IMR-90 (cell line): Measurements from ENCODE around the gene ZNF124. TPM values are rescaled to one million over a fixed set of nuclear protein-coding genes. Genes with fewer than 3 reads are reported as not detected.

Source experiments
- ATAC-seq: fragments of 200-7000 bp; cut with Tn5 transposase; 2 replicates; pipeline ENCODE4 v1.9.1; 2020; ENCODE audit warnings: low read depth, mild to moderate bottlenecking, moderate library complexity
- BruUV-seq: library from RNA; stranded (reverse); fragments of 400-500 nt; replicated peaks from 2 replicates; lab custom pipeline; 2021; lab: Mats Ljungman, UMichigan
- CTCF ChIA-PET: fragments of 300-600 bp; formaldehyde crosslinking; extraction: SDS; loops from one replicate; lab custom pipeline; 2021; ENCODE audit warnings: antibody characterized with exemption; lab: Yijun Ruan, JAX
- POLR2A ChIA-PET: fragments of 300-600 bp; sonication (Branson Sonifier 250); formaldehyde crosslinking; loops from one replicate; lab custom pipeline; 2022; ENCODE audit warnings: antibody characterized with exemption; ENCODE audit not compliant: unreplicated experiment; lab: Charles Lee
- DNase-seq: peaks from one replicate; pipeline ENCODE4 v3.0.0; 2013
- H2AFZ ChIP-seq: replicated peaks from 2 replicates; pipeline ENCODE3; 2013; ENCODE audit warnings: low read length, mild to moderate bottlenecking; ENCODE audit not compliant: poor library complexity
- H2AK5ac ChIP-seq: 2 replicates; pipeline ENCODE4 v1.6.1; 2013; ENCODE audit warnings: low read depth, low read length, inconsistent platforms
- H2AK9ac ChIP-seq: replicated peaks from 2 replicates; pipeline ENCODE3; 2013; ENCODE audit warnings: mild to moderate bottlenecking, low read depth, low read length, moderate library complexity; ENCODE audit not compliant: poor library complexity
- H2BK120ac ChIP-seq: 2 replicates; pipeline ENCODE4 v1.6.1; 2013; ENCODE audit warnings: low read depth, low read length, inconsistent platforms
- H2BK15ac ChIP-seq: 3 replicates; pipeline ENCODE4 v1.6.1; 2013; ENCODE audit warnings: low read depth, low read length, inconsistent platforms
- H2BK20ac ChIP-seq: 2 replicates; pipeline ENCODE4 v1.6.1; 2013; ENCODE audit warnings: low read depth, mild to moderate bottlenecking, inconsistent platforms, low read length, moderate library complexity
- H2BK5ac ChIP-seq: 2 replicates; pipeline ENCODE4 v1.6.1; 2013; ENCODE audit warnings: mild to moderate bottlenecking, low read depth, low read length, inconsistent platforms; ENCODE audit not compliant: poor library complexity, severe bottlenecking
- H3K14ac ChIP-seq: replicated peaks from 2 replicates; pipeline ENCODE4 v1.6.1; 2013; ENCODE audit warnings: low read depth, low read length, inconsistent platforms
- H3K18ac ChIP-seq: 2 replicates; pipeline ENCODE4 v1.6.1; 2013; ENCODE audit warnings: low read depth, low read length, control low read depth
- H3K23ac ChIP-seq: 2 replicates; pipeline ENCODE4 v1.6.1; 2013; ENCODE audit warnings: low read depth, low read length, inconsistent platforms
- H3K27ac ChIP-seq: 2 replicates; pipeline ENCODE4 v1.5.1; 2013; ENCODE audit warnings: mild to moderate bottlenecking, control low read depth, low read length; ENCODE audit not compliant: insufficient read depth
- H3K27me3 ChIP-seq: 2 replicates; pipeline ENCODE4 v1.6.1; 2013; ENCODE audit warnings: low read length; ENCODE audit not compliant: control insufficient read depth, insufficient read depth
- H3K36me3 ChIP-seq: 2 replicates; pipeline ENCODE4 v1.6.1; 2013; ENCODE audit warnings: low read length, mixed read lengths; ENCODE audit not compliant: control insufficient read depth, insufficient read depth
- H3K4ac ChIP-seq: 2 replicates; pipeline ENCODE4 v1.6.1; 2013; ENCODE audit warnings: low read depth, low read length, inconsistent platforms
- H3K4me1 ChIP-seq: 2 replicates; pipeline ENCODE4 v1.6.1; 2013; ENCODE audit warnings: low read length, mixed read lengths; ENCODE audit not compliant: control insufficient read depth, insufficient read depth
- H3K4me2 ChIP-seq: 2 replicates; pipeline ENCODE4 v1.6.1; 2013; ENCODE audit warnings: low read depth, mild to moderate bottlenecking, control low read depth, low read length, moderate library complexity
- H3K4me3 ChIP-seq: 2 replicates; pipeline ENCODE4 v1.5.1; 2013; ENCODE audit warnings: low read depth, mild to moderate bottlenecking, control low read depth, low read length, moderate library complexity; ENCODE audit not compliant: insufficient read depth
- H3K56ac ChIP-seq: 2 replicates; pipeline ENCODE4 v1.6.1; 2013; ENCODE audit warnings: low read length, inconsistent platforms; ENCODE audit not compliant: insufficient read depth; ENCODE audit errors: extremely low read depth
- H3K79me1 ChIP-seq, 2 experiments: 2 replicates each; pipeline ENCODE4 v1.6.1; 2013; ENCODE audit warnings: low read length in 2 of 2, inconsistent platforms in 1 of 2, low read depth in 1 of 2
- H3K9ac ChIP-seq: 2 replicates; pipeline ENCODE4 v1.6.1; 2013; ENCODE audit warnings: low read depth, low read length, control low read depth
- H3K9me1 ChIP-seq: 2 replicates; pipeline ENCODE4 v1.6.1; 2013; ENCODE audit warnings: low read length, inconsistent platforms; ENCODE audit not compliant: insufficient read depth
- H3K9me3 ChIP-seq: 2 replicates; pipeline ENCODE4 v1.6.1; 2013; ENCODE audit warnings: low read length; ENCODE audit not compliant: control insufficient read depth, insufficient read depth
- H4K20me1 ChIP-seq: 2 replicates; pipeline ENCODE4 v1.6.1; 2013; ENCODE audit warnings: low read length, inconsistent platforms; ENCODE audit not compliant: insufficient read depth
- H4K5ac ChIP-seq: 2 replicates; pipeline ENCODE4 v1.6.1; 2013; ENCODE audit warnings: mild to moderate bottlenecking, low read depth, low read length, control low read depth
- H4K8ac ChIP-seq, 2 experiments: 2 replicates each; pipeline ENCODE4 v1.6.1; 2013; ENCODE audit warnings: low read depth in 2 of 2, low read length in 2 of 2, control low read depth in 1 of 2, inconsistent platforms in 1 of 2
- H4K91ac ChIP-seq: 2 replicates; pipeline ENCODE4 v1.6.1; 2013; ENCODE audit warnings: low read depth, low read length, inconsistent platforms; ENCODE audit not compliant: insufficient read depth
- CEBPB ChIP-seq: IDR thresholded peaks from 2 replicates; pipeline ENCODE4 v1.6.1; 2012; ENCODE audit warnings: low read depth, low read length, improper control_type of control experiment
- CTCF ChIP-seq: conservative IDR thresholded peaks from 2 replicates; pipeline ENCODE4 v1.5.1; 2012; ENCODE audit warnings: mild to moderate bottlenecking, low read depth, low read length, improper control_type of control experiment
- ELK1 ChIP-seq: fragments of 150-350 bp; IDR thresholded peaks from 2 replicates; pipeline ENCODE4 v1.6.1; 2016; ENCODE audit warnings: low read depth, mild to moderate bottlenecking, low read length, moderate library complexity, borderline replicate concordance
- NFE2L2 ChIP-seq: fragments of 150-350 bp; IDR thresholded peaks from 2 replicates; pipeline ENCODE4 v1.6.1; 2016; ENCODE audit warnings: low read depth, mild to moderate bottlenecking, low read length
- RAD21 ChIP-seq: IDR thresholded peaks from 2 replicates; pipeline ENCODE4 v1.6.1; 2012; ENCODE audit warnings: low read length, improper control_type of control experiment
- USF2 ChIP-seq: fragments of 150-350 bp; IDR thresholded peaks from 2 replicates; pipeline ENCODE4 v1.6.1; 2017; ENCODE audit warnings: mild to moderate bottlenecking, antibody characterized with exemption, low read length, low read depth
- WGBS, 2 experiments: methylation state at CpG; one replicate each; pipeline versions ENCODE4 v1.1.5 to v1.1.7; 2013; ENCODE audit warnings: missing lambda C conversion rate in 2 of 2; ENCODE audit not compliant: insufficient read length in 1 of 2; ENCODE audit errors: extremely low coverage in 2 of 2; 5-methylcytosine and 5-hydroxymethylcytosine counted together
- dilution Hi-C: fragments of 300-500 bp; cut with HindIII; formaldehyde crosslinking; loops from one replicate; pipeline ENCODE4 v1.14.3; 2018; ENCODE audit warnings: low sequenced_read_pairs; ENCODE audit not compliant: unreplicated experiment
- in situ Hi-C: fragments of 300-500 bp; cut with MboI; formaldehyde crosslinking; loops from 3 replicates; pipeline ENCODE4 v1.14.3; 2019; ENCODE audit warnings: low sequenced_read_pairs, inconsistent platforms, mixed read lengths
- intact Hi-C: fragments of 100-400 bp; cut with micrococcal nuclease; formaldehyde crosslinking; loops from 2 replicates; pipeline ENCODE4 v1.10.0; 2022
- polyA plus RNA-seq, 3 experiments: library from polyadenylated mRNA; depleted of rRNA; stranded (reverse); fragments of >200 nt; gene quantifications; 2 replicates each; pipeline ENCODE4 v1.2.3, GENCODE V29; 2012; ENCODE audit warnings: low replicate concordance in 1 of 3
- total RNA-seq: library from RNA; depleted of rRNA; stranded (reverse); fragments of >200 nt; gene quantifications from 2 replicates; pipeline ENCODE4 v1.2.3, GENCODE V29; 2012

The ZNF124 gene
- total and polyA plus RNA-seq, 2 of the 4 experiments (the other 2 are of a cell fraction): 3.2 to 89.3 TPM

- Histone ChIP-seq H3K36me3 (peaks cover 29% of the 10 kb centered on the region), H3K27ac (no peak overlapping the region), H3K23ac (no peak overlapping the region), H3K9ac (no peak overlapping the region), H3K4me3 (no peak overlapping the region), H2BK15ac (no peak overlapping the region), H3K9me3 (peaks cover 46% of the 10 kb centered on the region), H3K4me2 (no peak overlapping the region), H3K4ac (no peak overlapping the region), H3K4me1 (no peaks in the 10 kb centered on the region), H2BK5ac (no peak overlapping the region), H2AFZ (no peak overlapping the region), H4K91ac (no peak overlapping the region), H2AK9ac (no peak overlapping the region), H3K27me3 (no peaks in the 10 kb centered on the region), H4K20me1 (no peaks in the 10 kb centered on the region), H2BK120ac (no peak overlapping the region), H3K18ac (no peak overlapping the region), H3K9me1 (no peaks in the 10 kb centered on the region), H4K5ac (no peak overlapping the region), H3K14ac (no peak overlapping the region), H3K79me1 (peaks cover 0 to 16% of the 10 kb centered on the region in 2 experiments; a peak in 2 of 4 replicates), H2BK20ac (no peak overlapping the region), H4K8ac (no peak overlapping the region), H2AK5ac (no peak overlapping the region), H3K56ac (no peak overlapping the region)
- no peak for DNase-seq
- ChIA-PET POLR2A (no interaction called here), CTCF (no interaction called here)
- no peak for ATAC-seq
- TF ChIP-seq ELK1: no peak
- no peak for TF ChIP-seq USF2
- TF ChIP-seq RAD21: no peak
- no peak for TF ChIP-seq NFE2L2
- TF ChIP-seq CTCF: no peak
- no peak for TF ChIP-seq CEBPB
- no CpG with 5 or more reads among the region's 6 CpGs for WGBS, 2 experiments
- in situ Hi-C loops (no loop called here), dilution Hi-C loops (no loop called here), intact Hi-C loops (no loop called here)
- no TSS peak for BruUV-seq
Observed at GRCh38 chr1:247156787-247157232, 15.0 kb downstream of the ZNF124 start.
